ENCODE data around the gene BTG1.
"Not testable (repeated sequence)": the region's sequence is repeated elsewhere in the genome, so short reads cannot be mapped to it uniquely, and the experiment has no call there.

BTG1 gene

GRCh38 chr12:92102606-92103005 is 43.0 kb downstream of the BTG1 start:
- Histone ChIP-seq H3K4me3 (ENCODE audit: low read length) (no peak overlapping the region), H3K9ac (ENCODE audit: low read length) (no peak overlapping the region), H3K36me3 (ENCODE audit: control insufficient read depth, insufficient read depth, low read length) (no peaks in the 10 kb centered on the region), H3K27me3 (ENCODE audit: control insufficient read depth, insufficient read depth, low read length) (no peaks in the 10 kb centered on the region), H3K27ac (ENCODE audit: low read depth, low read length) (no peak overlapping the region), H3K4me1 (ENCODE audit: control insufficient read depth, insufficient read depth, low read length) (no peaks in the 10 kb centered on the region)

- Histone ChIP-seq H3K36me3 (ENCODE audit: control insufficient read depth, insufficient read depth, low read length) (no peaks in the 10 kb centered on the region), H3K4me1 (ENCODE audit: control insufficient read depth, insufficient read depth, low read length) (no peaks in the 10 kb centered on the region), H3K9ac (ENCODE audit: low read length) (no peak overlapping the region), H3K27ac (ENCODE audit: low read depth, low read length) (no peak overlapping the region), H3K27me3 (ENCODE audit: control insufficient read depth, insufficient read depth, low read length) (no peaks in the 10 kb centered on the region), H3K4me3 (ENCODE audit: low read length) (no peak overlapping the region)
Measured at GRCh38 chr12:92098594-92099380, 46.9 kb downstream of the BTG1 start.

DNA sequence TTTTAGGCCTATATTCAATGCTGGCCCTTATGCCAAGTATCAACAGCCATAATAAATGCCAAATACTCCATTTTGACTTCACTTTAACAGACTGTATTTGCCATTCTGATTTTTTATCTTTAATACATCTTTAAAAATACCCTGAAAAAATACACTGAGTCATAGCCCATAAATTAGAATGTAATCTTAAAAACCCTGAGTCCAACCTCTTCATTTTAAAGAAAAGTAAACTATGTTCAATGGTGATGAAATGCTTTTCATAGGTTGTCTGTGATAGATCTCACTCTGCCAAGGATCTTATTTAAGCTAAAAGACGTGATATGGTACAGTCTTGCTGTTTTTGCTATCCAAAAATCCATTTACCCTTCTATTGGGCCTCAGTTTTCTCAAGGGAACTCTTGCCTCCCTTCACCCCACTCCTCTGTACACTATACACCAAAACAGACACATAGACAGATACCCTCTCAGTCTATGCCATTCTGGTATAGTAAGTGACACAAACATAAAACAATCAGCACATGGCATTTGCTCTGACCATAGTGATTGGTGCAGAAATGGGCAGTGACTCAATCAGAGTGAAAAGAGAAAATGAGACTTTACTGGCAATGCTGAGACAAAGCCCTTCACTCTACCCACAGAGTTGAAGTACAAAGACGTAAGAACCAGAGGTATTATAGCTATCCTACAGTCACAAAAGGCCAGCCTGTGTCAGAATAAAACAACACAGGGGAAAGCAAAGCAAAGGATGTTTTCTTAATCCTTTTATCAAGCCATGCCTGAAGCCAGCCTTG is 49.1 kb downstream of the BTG1 start:
- Histone ChIP-seq H3K27ac (ENCODE audit: low read depth, low read length) (no peak overlapping the region), H3K36me3 (ENCODE audit: control insufficient read depth, insufficient read depth, low read length) (no peaks in the 10 kb centered on the region), H3K9ac (ENCODE audit: low read length) (no peak overlapping the region), H3K4me3 (ENCODE audit: low read length) (no peak overlapping the region), H3K4me1 (ENCODE audit: control insufficient read depth, insufficient read depth, low read length) (no peaks in the 10 kb centered on the region), H3K27me3 (ENCODE audit: control insufficient read depth, insufficient read depth, low read length) (no peaks in the 10 kb centered on the region)

DNA sequence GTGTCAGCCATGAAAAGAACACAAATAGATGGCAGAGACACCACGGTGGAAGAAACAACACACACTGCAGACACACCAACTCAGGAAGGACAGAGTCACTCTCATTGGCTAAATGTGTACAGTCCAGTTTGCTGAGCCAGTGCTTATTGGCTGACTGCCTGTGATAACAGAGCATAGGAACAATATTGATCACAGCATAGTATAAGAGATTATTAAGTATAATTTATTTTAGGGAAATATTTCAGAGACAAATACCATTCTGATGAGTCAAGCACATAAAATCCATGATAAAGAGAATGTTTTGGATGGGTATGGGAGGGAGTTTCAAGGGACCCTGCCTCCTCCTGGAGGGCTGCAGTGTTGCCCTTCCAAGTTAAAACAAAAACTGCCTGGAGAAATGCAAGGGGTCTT is 50.9 kb downstream of the BTG1 start:
- no peak overlapping the region for H3K4me3 ChIP-seq (ENCODE audit: low read length)
- no peak overlapping the region for H3K27ac ChIP-seq (ENCODE audit: low read depth, low read length)
- no peaks in the 10 kb centered on the region for H3K27me3 ChIP-seq (ENCODE audit: control insufficient read depth, insufficient read depth, low read length)
- H3K36me3 ChIP-seq (ENCODE audit: control insufficient read depth, insufficient read depth, low read length) = no peaks in the 10 kb centered on the region
- H3K9ac ChIP-seq (ENCODE audit: low read length) = no peak overlapping the region
- no peaks in the 10 kb centered on the region for H3K4me1 ChIP-seq (ENCODE audit: control insufficient read depth, insufficient read depth, low read length)

DNA sequence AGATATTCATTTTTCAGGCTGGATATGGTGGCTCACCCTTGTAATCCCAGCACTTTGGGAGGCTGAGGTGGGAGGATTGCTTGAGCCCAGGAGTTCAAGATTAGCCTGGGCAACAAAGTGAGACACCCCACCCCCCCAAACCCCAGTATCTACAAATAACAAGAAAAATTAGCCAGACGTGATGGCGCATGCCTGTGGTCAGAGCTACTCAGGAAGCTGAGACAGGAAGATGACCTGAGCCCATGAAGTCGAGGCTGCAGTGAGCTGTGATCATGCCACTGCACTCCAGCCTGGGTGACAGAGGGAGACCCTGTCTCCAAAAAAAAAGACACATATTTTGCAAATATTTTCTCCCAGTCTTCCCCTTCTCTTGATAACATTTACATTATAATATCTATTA is 51.3 kb downstream of the BTG1 start:
- not testable (repeated sequence) for H3K27ac ChIP-seq (ENCODE audit: low read depth, low read length); H3K9ac ChIP-seq (ENCODE audit: low read length); H3K4me3 ChIP-seq (ENCODE audit: low read length); H3K27me3 ChIP-seq (ENCODE audit: control insufficient read depth, insufficient read depth, low read length); H3K4me1 ChIP-seq (ENCODE audit: control insufficient read depth, insufficient read depth, low read length); H3K36me3 ChIP-seq (ENCODE audit: control insufficient read depth, insufficient read depth, low read length)
